Measurements from ENCODE around the gene VAMP8.
"Not testable (repeated sequence)": the region's sequence is repeated elsewhere in the genome, so short reads cannot be mapped to it uniquely, and the experiment has no call there.

The VAMP8 gene

GRCh38 chr2:85605406-85606115, 28.2 kb downstream of the VAMP8 start:
- H3K4me3 ChIP-seq (ENCODE audit: low read depth, low read length): no peak overlapping the region
- TF ChIP-seq CTCF (IDR thresholded peaks at IDR 0.05; ENCODE audit: borderline replicate concordance, insufficient read depth, low read depth, low read length): no peak

- no peak for TF ChIP-seq CTCF (IDR thresholded peaks at IDR 0.05; ENCODE audit: borderline replicate concordance, insufficient read depth, low read depth, low read length)
- no peak overlapping the region for H3K4me3 ChIP-seq (ENCODE audit: low read depth, low read length)
Observed at GRCh38 chr2:85606116-85606455, 28.7 kb downstream of the VAMP8 start.

GRCh38 chr2:85607268-85608215, 30.2 kb downstream of the VAMP8 start:
- no peak for TF ChIP-seq CTCF (IDR thresholded peaks at IDR 0.05; ENCODE audit: borderline replicate concordance, insufficient read depth, low read depth, low read length)
- no peak overlapping the region for H3K4me3 ChIP-seq (ENCODE audit: low read depth, low read length)

GRCh38 chr2:85611217-85611704, 33.9 kb downstream of the VAMP8 start:
- no peak for TF ChIP-seq CTCF (IDR thresholded peaks at IDR 0.05; ENCODE audit: borderline replicate concordance, insufficient read depth, low read depth, low read length)
- peak overlapping the region; percentile 75 for H3K4me3 ChIP-seq (ENCODE audit: low read depth, low read length)

- no peak for TF ChIP-seq CTCF (IDR thresholded peaks at IDR 0.05; ENCODE audit: borderline replicate concordance, insufficient read depth, low read depth, low read length)
- H3K4me3 ChIP-seq (ENCODE audit: low read depth, low read length): peak within 1 kb of the TSS; percentile 75
Observed at GRCh38 chr2:85611705-85612587, 34.6 kb downstream of the VAMP8 start, which contains the start of gene C2orf68. Gene C2orf68, minus strand, starts transcription at chr2:85612066. Its CDS starts 82 bp downstream, at chr2:85611984.

- no peak overlapping the region for H3K4me3 ChIP-seq (ENCODE audit: low read depth, low read length)
- TF ChIP-seq CTCF (IDR thresholded peaks at IDR 0.05; ENCODE audit: borderline replicate concordance, insufficient read depth, low read depth, low read length): no peak
Observed at GRCh38 chr2:85613717-85614515, 36.5 kb downstream of the VAMP8 start.

GRCh38 chr2:85614757-85615156, 37.4 kb downstream of the VAMP8 start:
- H3K4me3 ChIP-seq (ENCODE audit: low read depth, low read length): not testable (repeated sequence)
